ENCODE data around the gene ELAVL4. TPM values are rescaled to one million over a fixed set of nuclear protein-coding genes. Genes with fewer than 3 reads are reported as not detected.

ELAVL4 gene
- total and polyA plus RNA-seq, 2 of the 8 experiments (the other 6 are each of a cell fraction or from before 2014, with no cell fraction given) = 0.21 to 0.89 TPM

DNA sequence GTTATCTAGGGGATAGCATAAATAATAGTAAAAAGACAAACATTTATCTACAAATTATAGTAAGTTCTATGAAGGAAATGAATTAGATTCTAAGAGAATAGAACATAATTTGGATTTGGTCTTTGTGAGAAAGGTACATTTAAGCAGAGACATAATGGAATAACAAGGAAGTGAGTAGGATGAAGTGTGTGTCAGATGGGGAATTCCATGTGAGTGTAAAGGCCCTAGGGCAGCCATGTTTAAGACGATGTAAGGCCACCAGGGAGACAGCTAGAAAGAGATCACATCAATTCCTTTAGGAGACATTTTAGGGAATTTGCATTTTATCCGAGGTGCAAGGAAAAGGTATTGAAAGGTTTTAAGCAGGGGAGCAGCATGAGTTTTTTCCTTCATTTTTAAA is 33.8 kb upstream of the ELAVL4 start:
- Histone ChIP-seq H3K9me3 (ENCODE audit: insufficient read depth in 2 of 2, low read depth in 1 of 2, low read length in 1 of 2) (peaks cover 38 to 48% of the 10 kb centered on the region in 2 experiments), H2BK120ac (replicated peaks; ENCODE audit: low read depth, low read length) (no peak overlapping the region), H2BK5ac (ENCODE audit: low read depth, low read length) (no peak overlapping the region), H2BK12ac (ENCODE audit: low read depth, low read length) (no peak overlapping the region), H4K91ac (replicated peaks; ENCODE audit: insufficient read length, low read length) (no peak overlapping the region), H4K8ac (ENCODE audit: extremely low read depth, insufficient read depth, low read length) (no peak overlapping the region), H2BK20ac (ENCODE audit: low read length) (no peak overlapping the region), H3K4me2 (ENCODE audit: insufficient read depth in 1 of 2, low read depth in 2 of 2, low read length in 2 of 2) (no peak overlapping the region), H3K27ac (ENCODE audit: low read depth, low read length) (no peak overlapping the region), H4K20me1 (replicated peaks in 1 of 2; ENCODE audit: control insufficient read depth in 1 of 2, insufficient read depth in 2 of 2, low read length in 2 of 2) (no peaks in the 10 kb centered on the region), H3K79me1 (ENCODE audit: low read depth, low read length) (no peaks in the 10 kb centered on the region), H3K23me2 (ENCODE audit: low read depth, low read length) (no peaks in the 10 kb centered on the region), H3K56ac (replicated peaks; ENCODE audit: insufficient read length, low read depth, low read length) (no peak overlapping the region), H3K4me3 (ENCODE audit: extremely low read depth in 1 of 4, insufficient read depth in 2 of 4, low read depth in 3 of 4, low read length in 4 of 4) (no peak overlapping the region), H2AFZ (ENCODE audit: low read length) (no peak overlapping the region), H3K4ac (replicated peaks; ENCODE audit: insufficient read length, low read depth, low read length) (no peak overlapping the region), H3K36me3 (ENCODE audit: control insufficient read depth in 2 of 4, insufficient read depth in 4 of 4, low read length in 3 of 4) (no peaks in the 10 kb centered on the region), H3K9ac (replicated peaks in 1 of 4; ENCODE audit: extremely low read depth in 1 of 4, low read depth in 3 of 4, low read length in 3 of 4) (no peak overlapping the region), H3K4me1 (replicated peaks in 1 of 4; ENCODE audit: control insufficient read depth in 3 of 4, insufficient read depth in 4 of 4, low read length in 3 of 4) (no peaks in the 10 kb centered on the region), H4K5ac (ENCODE audit: insufficient read length, low read depth, low read length) (no peak overlapping the region), H2AK5ac (ENCODE audit: low read depth, low read length) (no peak overlapping the region), H3K27me3 (replicated peaks in 1 of 4; ENCODE audit: control insufficient read depth in 3 of 4, extremely low read depth in 1 of 4, insufficient read depth in 3 of 4, low read length in 3 of 4) (no peaks in the 10 kb centered on the region), H3K14ac (ENCODE audit: insufficient read length) (no peak overlapping the region), H3K23ac (ENCODE audit: insufficient read length) (no peak overlapping the region), H2BK15ac (ENCODE audit: low read length) (no peak overlapping the region), H3K79me2 (ENCODE audit: control insufficient read depth in 1 of 2, insufficient read depth in 2 of 2, low read length in 2 of 2) (no peaks in the 10 kb centered on the region), H3K18ac (ENCODE audit: extremely low read depth, low read length) (no peak overlapping the region)
- no peak for TF ChIP-seq JUN (IDR thresholded peaks at IDR 0.05; ENCODE audit: low read depth, low read length)
- no peak for TF ChIP-seq SIX5 (IDR thresholded peaks at IDR 0.05; ENCODE audit: low read depth, low read length)
- TF ChIP-seq POLR2AphosphoS5 (IDR thresholded peaks at IDR 0.05; ENCODE audit: low read depth, low read length) = no peak
- TF ChIP-seq HDAC2 (IDR thresholded peaks at IDR 0.05; ENCODE audit: borderline replicate concordance in 1 of 2, low read depth in 2 of 2, low read length in 2 of 2) = no peak
- TF ChIP-seq PHF8 (conservative IDR thresholded peaks at IDR 0.05; ENCODE audit: low read depth, low read length) = no peak
- TF ChIP-seq POU5F1 (IDR thresholded peaks at IDR 0.05; ENCODE audit: low read depth, low read length) = no peak
- TF ChIP-seq BRCA1 (IDR thresholded peaks at IDR 0.05; ENCODE audit: low read depth, low read length) = no peak
- no peak for TF ChIP-seq HDAC6 (IDR thresholded peaks at IDR 0.05; ENCODE audit: low read depth, low read length)
- no peak for TF ChIP-seq MAFK (IDR thresholded peaks at IDR 0.05; ENCODE audit: low read depth, low read length)
- TF ChIP-seq JUND (IDR thresholded peaks at IDR 0.05; ENCODE audit: low read length) = no peak
- TF ChIP-seq TBP (IDR thresholded peaks at IDR 0.05; ENCODE audit: low read depth, low read length) = no peak
- no peak for TF ChIP-seq RFX5 (IDR thresholded peaks at IDR 0.05; ENCODE audit: borderline replicate concordance, low read depth, low read length)
- ChIA-PET CTCF (ENCODE audit: partially characterized antibody) (interaction anchor here (0.5 kb wide), 1 partner anchor 924 kb away, joined by 3 read pairs; no protein-coding TSS in a partner anchor), POLR2A (ENCODE audit: partially characterized antibody) (no interaction called here)
- WGBS, 2 experiments (ENCODE audit: extremely low coverage in 1 of 2, insufficient coverage in 1 of 2, insufficient read length in 1 of 2, insufficient replicate concordance in 2 of 2, low coverage in 1 of 2, low lambda C conversion rate in 2 of 2, missing lambda C conversion rate in 1 of 2) = 82% methylated on average over 2 of the region's 2 CpGs; no CpG with 5 or more reads in 1 of the 2 experiments
- DNase-seq (ENCODE audit: low read depth in 1 of 2, low spot score in 2 of 2) = no peak
- FAIRE-seq = no peak
